Neural crest cell (in vitro differentiated cells): ENCODE results near the gene GOLGA6L2. TPM values are rescaled to one million over a fixed set of nuclear protein-coding genes. Genes with fewer than 3 reads are reported as not detected.
"Not testable (repeated sequence)": the region's sequence is repeated elsewhere in the genome, so short reads cannot be mapped to it uniquely, and the experiment has no call there.

Experiments
- DNase-seq: peaks from one replicate; pipeline ENCODE4 v3.0.0; 2021; ENCODE audit warnings: low read depth, mixed read lengths, low spot score
- H3K27ac Mint-ChIP-seq: one replicate; pipeline ENCODE4 v1.8.0; 2021; ENCODE audit warnings: mild to moderate bottlenecking, mixed read lengths; ENCODE audit not compliant: unreplicated experiment
- H3K27me3 Mint-ChIP-seq: 2 replicates; pipeline ENCODE4 v1.8.0; 2021; ENCODE audit warnings: low read depth, mild to moderate bottlenecking, mixed read lengths
- H3K36me3 Mint-ChIP-seq: 2 replicates; pipeline ENCODE4 v1.8.0; 2021; ENCODE audit warnings: low read depth, mild to moderate bottlenecking, mixed read lengths
- H3K4me1 Mint-ChIP-seq: 2 replicates; pipeline ENCODE4 v1.8.0; 2021; ENCODE audit warnings: mixed read lengths
- H3K4me3 Mint-ChIP-seq: one replicate; pipeline ENCODE4 v1.8.0; 2021; ENCODE audit warnings: mild to moderate bottlenecking, mixed read lengths
- H3K9me3 Mint-ChIP-seq: 2 replicates; pipeline ENCODE4 v1.8.0; 2021; ENCODE audit warnings: mixed read lengths
- CTCF ChIP-seq: fragments of 200-600 bp; sonication (generic); conservative IDR thresholded peaks from 2 replicates; pipeline ENCODE4 v1.5.0; 2021; ENCODE audit warnings: antibody characterized with exemption, mild to moderate bottlenecking
- total RNA-seq: library from RNA; stranded (reverse); gene quantifications from 2 replicates; pipeline ENCODE4 v1.2.1, GENCODE V29; 2021

Gene GOLGA6L2
- total RNA-seq, 1 donor from 2014 or later = not detected

GRCh38 chr15:23402544-23402943, 44.5 kb downstream of the GOLGA6L2 start:
- H3K36me3 Mint-ChIP-seq = peaks cover 4% of the 10 kb centered on the region

GRCh38 chr15:23402140-23402539, 44.9 kb downstream of the GOLGA6L2 start:
- no peak for DNase-seq
- no peak for TF ChIP-seq CTCF
- H3K27me3 Mint-ChIP-seq = no peaks in the 10 kb centered on the region
- no peaks in the 10 kb centered on the region for H3K4me1 Mint-ChIP-seq
- H3K36me3 Mint-ChIP-seq = peaks cover 4% of the 10 kb centered on the region
- H3K4me3 Mint-ChIP-seq = no peak overlapping the region
- no peak overlapping the region for H3K27ac Mint-ChIP-seq
- H3K9me3 Mint-ChIP-seq = peaks cover 6% of the 10 kb centered on the region

More at GRCh38 chr15:23402544-23402943, 44.5 kb downstream of the GOLGA6L2 start:
- Mint-ChIP-seq H3K4me1 (no peaks in the 10 kb centered on the region), H3K27ac (no peak overlapping the region), H3K27me3 (no peaks in the 10 kb centered on the region), H3K9me3 (peaks cover 6% of the 10 kb centered on the region), H3K4me3 (no peak overlapping the region)
- DNase-seq = no peak
- TF ChIP-seq CTCF = no peak

- DNase-seq = no peak
- no peaks in the 10 kb centered on the region for H3K27me3 Mint-ChIP-seq
These were observed 45.4 kb downstream of the GOLGA6L2 start for GRCh38 chr15:23401627-23402026.

GRCh38 chr15:23399207-23399606, 47.8 kb downstream of the GOLGA6L2 start:
- not testable (repeated sequence) for H3K36me3 Mint-ChIP-seq, H3K4me1 Mint-ChIP-seq, H3K27ac Mint-ChIP-seq, H3K9me3 Mint-ChIP-seq, H3K4me3 Mint-ChIP-seq, H3K27me3 Mint-ChIP-seq, DNase-seq

More at GRCh38 chr15:23401627-23402026, 45.4 kb downstream of the GOLGA6L2 start:
- no peaks in the 10 kb centered on the region for H3K4me1 Mint-ChIP-seq
- no peak overlapping the region for H3K4me3 Mint-ChIP-seq
- TF ChIP-seq CTCF = no peak
- peaks cover 3% of the 10 kb centered on the region for H3K9me3 Mint-ChIP-seq
- H3K36me3 Mint-ChIP-seq = no peaks in the 10 kb centered on the region
- no peak overlapping the region for H3K27ac Mint-ChIP-seq

- not testable (repeated sequence) for H3K27me3 Mint-ChIP-seq
These were observed 48.7 kb downstream of the GOLGA6L2 start for GRCh38 chr15:23398357-23398756.

GRCh38 chr15:23397779-23398178, 49.3 kb downstream of the GOLGA6L2 start:
- Mint-ChIP-seq H3K27me3 (no peaks in the 10 kb centered on the region), H3K36me3 (no peaks in the 10 kb centered on the region), H3K9me3 (no peaks in the 10 kb centered on the region), H3K27ac (no peak overlapping the region), H3K4me3 (no peak overlapping the region), H3K4me1 (no peaks in the 10 kb centered on the region)
- TF ChIP-seq CTCF = no peak
- no peak for DNase-seq

More at GRCh38 chr15:23398357-23398756, 48.7 kb downstream of the GOLGA6L2 start:
- not testable (repeated sequence) for H3K9me3 Mint-ChIP-seq, H3K4me1 Mint-ChIP-seq, H3K4me3 Mint-ChIP-seq, H3K36me3 Mint-ChIP-seq, DNase-seq, H3K27ac Mint-ChIP-seq

GRCh38 chr15:23395832-23396231, 51.2 kb downstream of the GOLGA6L2 start:
- H3K9me3 Mint-ChIP-seq = no peaks in the 10 kb centered on the region
- no peaks in the 10 kb centered on the region for H3K36me3 Mint-ChIP-seq
- no peaks in the 10 kb centered on the region for H3K27me3 Mint-ChIP-seq
- DNase-seq = no peak
- H3K27ac Mint-ChIP-seq = no peak overlapping the region
- H3K4me3 Mint-ChIP-seq = no peak overlapping the region
- no peak for TF ChIP-seq CTCF
- H3K4me1 Mint-ChIP-seq = no peaks in the 10 kb centered on the region
